ENCODE data around the gene DLGAP1.

Gene DLGAP1

GRCh38 chr18:3803350-3803749 is 651.8 kb downstream of the DLGAP1 start:
- Mint-ChIP-seq H3K36me3 (no peaks in the 10 kb centered on the region), H3K9me3 (ENCODE audit: low read depth) (no peaks in the 10 kb centered on the region), H3K27me3 (no peaks in the 10 kb centered on the region), H3K27ac (no peak overlapping the region), H3K4me3 (no peak overlapping the region), H3K4me1 (ENCODE audit: low read depth) (no peaks in the 10 kb centered on the region)

GRCh38 chr18:3799515-3799914 is 655.6 kb downstream of the DLGAP1 start:
- no peaks in the 10 kb centered on the region for H3K4me1 Mint-ChIP-seq (ENCODE audit: low read depth)
- H3K27me3 Mint-ChIP-seq: peaks cover 3% of the 10 kb centered on the region
- H3K27ac Mint-ChIP-seq: no peak overlapping the region
- no peaks in the 10 kb centered on the region for H3K9me3 Mint-ChIP-seq (ENCODE audit: low read depth)
- H3K4me3 Mint-ChIP-seq: no peak overlapping the region
- no peaks in the 10 kb centered on the region for H3K36me3 Mint-ChIP-seq

- H3K9me3 Mint-ChIP-seq (ENCODE audit: low read depth): no peaks in the 10 kb centered on the region
- H3K4me1 Mint-ChIP-seq (ENCODE audit: low read depth): no peaks in the 10 kb centered on the region
- no peaks in the 10 kb centered on the region for H3K36me3 Mint-ChIP-seq
- H3K27ac Mint-ChIP-seq: no peak overlapping the region
- H3K27me3 Mint-ChIP-seq: peaks cover 3% of the 10 kb centered on the region
- H3K4me3 Mint-ChIP-seq: no peak overlapping the region
Measured at GRCh38 chr18:3798032-3798431, 657.1 kb downstream of the DLGAP1 start.

GRCh38 chr18:3796434-3796833 is 658.7 kb downstream of the DLGAP1 start:
- no peaks in the 10 kb centered on the region for H3K36me3 Mint-ChIP-seq
- no peaks in the 10 kb centered on the region for H3K4me1 Mint-ChIP-seq (ENCODE audit: low read depth)
- no peak overlapping the region for H3K4me3 Mint-ChIP-seq
- no peaks in the 10 kb centered on the region for H3K9me3 Mint-ChIP-seq (ENCODE audit: low read depth)
- H3K27me3 Mint-ChIP-seq: peaks cover 3% of the 10 kb centered on the region
- no peak overlapping the region for H3K27ac Mint-ChIP-seq

GRCh38 chr18:3794537-3795348 is 660.4 kb downstream of the DLGAP1 start:
- H3K4me1 Mint-ChIP-seq (ENCODE audit: low read depth): no peaks in the 10 kb centered on the region
- no peaks in the 10 kb centered on the region for H3K36me3 Mint-ChIP-seq
- H3K27me3 Mint-ChIP-seq: peaks cover 3% of the 10 kb centered on the region
- no peaks in the 10 kb centered on the region for H3K9me3 Mint-ChIP-seq (ENCODE audit: low read depth)
- no peak overlapping the region for H3K4me3 Mint-ChIP-seq
- H3K27ac Mint-ChIP-seq: no peak overlapping the region

- peaks cover 3% of the 10 kb centered on the region for H3K27me3 Mint-ChIP-seq
- H3K27ac Mint-ChIP-seq: no peak overlapping the region
- no peak overlapping the region for H3K4me3 Mint-ChIP-seq
- H3K9me3 Mint-ChIP-seq (ENCODE audit: low read depth): no peaks in the 10 kb centered on the region
- H3K4me1 Mint-ChIP-seq (ENCODE audit: low read depth): no peaks in the 10 kb centered on the region
- H3K36me3 Mint-ChIP-seq: no peaks in the 10 kb centered on the region
Measured at GRCh38 chr18:3793545-3793944, 661.6 kb downstream of the DLGAP1 start.

GRCh38 chr18:3793111-3793510 is 662.0 kb downstream of the DLGAP1 start:
- H3K27ac Mint-ChIP-seq: no peak overlapping the region
- no peaks in the 10 kb centered on the region for H3K4me1 Mint-ChIP-seq (ENCODE audit: low read depth)
- peaks cover 3% of the 10 kb centered on the region for H3K27me3 Mint-ChIP-seq
- H3K36me3 Mint-ChIP-seq: no peaks in the 10 kb centered on the region
- no peak overlapping the region for H3K4me3 Mint-ChIP-seq
- no peaks in the 10 kb centered on the region for H3K9me3 Mint-ChIP-seq (ENCODE audit: low read depth)

- Mint-ChIP-seq H3K4me3 (no peak overlapping the region), H3K9me3 (ENCODE audit: low read depth) (no peaks in the 10 kb centered on the region), H3K36me3 (no peaks in the 10 kb centered on the region), H3K27me3 (peaks cover 3% of the 10 kb centered on the region), H3K4me1 (ENCODE audit: low read depth) (no peaks in the 10 kb centered on the region), H3K27ac (no peak overlapping the region)
Measured at GRCh38 chr18:3792711-3793110, 662.4 kb downstream of the DLGAP1 start.

- no peaks in the 10 kb centered on the region for H3K4me1 Mint-ChIP-seq (ENCODE audit: low read depth)
- H3K36me3 Mint-ChIP-seq: no peaks in the 10 kb centered on the region
- H3K27me3 Mint-ChIP-seq: peaks cover 3% of the 10 kb centered on the region
- H3K27ac Mint-ChIP-seq: no peak overlapping the region
- no peaks in the 10 kb centered on the region for H3K9me3 Mint-ChIP-seq (ENCODE audit: low read depth)
- no peak overlapping the region for H3K4me3 Mint-ChIP-seq
Measured at GRCh38 chr18:3791238-3791637, 663.9 kb downstream of the DLGAP1 start.

GRCh38 chr18:3790703-3791102 is 664.4 kb downstream of the DLGAP1 start:
- Mint-ChIP-seq H3K4me1 (ENCODE audit: low read depth) (no peaks in the 10 kb centered on the region), H3K27me3 (peaks cover 3% of the 10 kb centered on the region), H3K36me3 (no peaks in the 10 kb centered on the region), H3K4me3 (no peak overlapping the region), H3K27ac (no peak overlapping the region), H3K9me3 (ENCODE audit: low read depth) (no peaks in the 10 kb centered on the region)

GRCh38 chr18:3789525-3789924 is 665.6 kb downstream of the DLGAP1 start:
- H3K27me3 Mint-ChIP-seq: no peaks in the 10 kb centered on the region
- no peaks in the 10 kb centered on the region for H3K4me1 Mint-ChIP-seq (ENCODE audit: low read depth)
- H3K9me3 Mint-ChIP-seq (ENCODE audit: low read depth): peaks cover 4% of the 10 kb centered on the region
- H3K4me3 Mint-ChIP-seq: no peak overlapping the region
- H3K36me3 Mint-ChIP-seq: no peaks in the 10 kb centered on the region
- no peak overlapping the region for H3K27ac Mint-ChIP-seq

GRCh38 chr18:3784949-3785348 is 670.2 kb downstream of the DLGAP1 start:
- Mint-ChIP-seq H3K36me3 (no peaks in the 10 kb centered on the region), H3K4me1 (ENCODE audit: low read depth) (no peaks in the 10 kb centered on the region), H3K4me3 (no peak overlapping the region), H3K27me3 (no peaks in the 10 kb centered on the region), H3K27ac (no peak overlapping the region), H3K9me3 (ENCODE audit: low read depth) (peaks cover 4% of the 10 kb centered on the region)

GRCh38 chr18:3782901-3783300 is 672.2 kb downstream of the DLGAP1 start:
- Mint-ChIP-seq H3K4me1 (ENCODE audit: low read depth) (no peaks in the 10 kb centered on the region), H3K27ac (no peak overlapping the region), H3K4me3 (no peak overlapping the region), H3K9me3 (ENCODE audit: low read depth) (peaks cover 4% of the 10 kb centered on the region), H3K36me3 (no peaks in the 10 kb centered on the region), H3K27me3 (no peaks in the 10 kb centered on the region)

GRCh38 chr18:3777719-3778118 is 677.4 kb downstream of the DLGAP1 start:
- Mint-ChIP-seq H3K27me3 (no peaks in the 10 kb centered on the region), H3K4me3 (no peak overlapping the region), H3K36me3 (no peaks in the 10 kb centered on the region), H3K4me1 (ENCODE audit: low read depth) (no peaks in the 10 kb centered on the region), H3K9me3 (ENCODE audit: low read depth) (no peaks in the 10 kb centered on the region), H3K27ac (no peak overlapping the region)

- no peaks in the 10 kb centered on the region for H3K36me3 Mint-ChIP-seq
- no peaks in the 10 kb centered on the region for H3K27me3 Mint-ChIP-seq
- no peak overlapping the region for H3K4me3 Mint-ChIP-seq
- no peak overlapping the region for H3K27ac Mint-ChIP-seq
- no peaks in the 10 kb centered on the region for H3K9me3 Mint-ChIP-seq (ENCODE audit: low read depth)
- peaks cover under 1% of the 10 kb centered on the region for H3K4me1 Mint-ChIP-seq (ENCODE audit: low read depth)
Measured at GRCh38 chr18:3777122-3777521, 678.0 kb downstream of the DLGAP1 start.

- Mint-ChIP-seq H3K36me3 (no peaks in the 10 kb centered on the region), H3K27me3 (peaks cover 3% of the 10 kb centered on the region), H3K27ac (no peak overlapping the region), H3K4me1 (ENCODE audit: low read depth) (peaks cover 9% of the 10 kb centered on the region), H3K9me3 (ENCODE audit: low read depth) (no peaks in the 10 kb centered on the region), H3K4me3 (no peak overlapping the region)
Measured at GRCh38 chr18:3775996-3776395, 679.1 kb downstream of the DLGAP1 start.
